GM20000 (cell line): ENCODE measurements around the gene DICER1.

Source experiments
- DNase-seq: peaks from one replicate; pipeline ENCODE4 v3.0.0; 2012; ENCODE audit warnings: low spot score
- CTCF ChIP-seq: IDR thresholded peaks from 2 replicates; pipeline ENCODE4 v1.5.1; 2012; ENCODE audit warnings: mild to moderate bottlenecking, control low read depth; ENCODE audit errors: extremely low read depth, missing control alignments

The DICER1 gene

GRCh38 chr14:95128140-95128539 is 29.2 kb downstream of the DICER1 start:
- DNase-seq = no peak
- TF ChIP-seq CTCF = no peak

GRCh38 chr14:95127531-95127911 is 29.8 kb downstream of the DICER1 start:
- no peak for TF ChIP-seq CTCF
- no peak for DNase-seq

- DNase-seq = no peak
- TF ChIP-seq CTCF = no peak
Observed at GRCh38 chr14:95126906-95127530, 30.3 kb downstream of the DICER1 start.

GRCh38 chr14:95125915-95126314 is 31.4 kb downstream of the DICER1 start:
- no peak for TF ChIP-seq CTCF
- DNase-seq = no peak

GRCh38 chr14:95125221-95125620 is 32.1 kb downstream of the DICER1 start:
- no peak for TF ChIP-seq CTCF

GRCh38 chr14:95123891-95124579 is 33.3 kb downstream of the DICER1 start:
- no peak for DNase-seq
- TF ChIP-seq CTCF = no peak

More at GRCh38 chr14:95125221-95125620, 32.1 kb downstream of the DICER1 start:
- no peak for DNase-seq

- DNase-seq = no peak
- no peak for TF ChIP-seq CTCF
Observed at GRCh38 chr14:95122621-95122945, 34.7 kb downstream of the DICER1 start.
